NK-92 treated with Interleukin-12 subunit alpha and Interleukin-12 subunit beta, amount 100 ng/mL, for 24 hours (cell line): ENCODE measurements around the gene ERI3.

ENCODE experiments used
- DNase-seq: peaks from one replicate; lab custom pipeline; 2025; lab: John Stamatoyannopoulos, UW

The ERI3 gene

GRCh38 chr1:44348061-44348485 is 7.0 kb downstream of the ERI3 start:
- DNase-seq = no peak

GRCh38 chr1:44347280-44347679 is 7.8 kb downstream of the ERI3 start:
- no peak for DNase-seq

DNA sequence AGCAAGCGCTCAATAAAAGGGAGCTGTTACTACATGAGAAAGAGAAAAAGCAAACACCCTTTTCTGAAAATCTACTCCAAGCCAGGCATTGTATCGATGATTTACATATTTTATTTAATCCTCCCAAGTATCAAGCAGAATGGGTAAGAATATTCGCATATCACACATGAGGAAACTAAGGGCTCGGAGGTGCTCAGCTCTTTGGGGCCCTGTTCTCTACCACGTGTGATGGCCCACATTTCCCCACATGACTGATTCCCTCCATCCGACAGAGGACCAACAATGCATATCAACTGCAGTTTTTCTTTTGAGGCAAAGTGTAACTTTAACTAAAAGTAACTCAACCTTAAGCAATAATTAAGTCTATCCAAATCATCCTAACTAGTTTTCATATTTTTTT is 8.2 kb downstream of the ERI3 start:
- no peak for DNase-seq

- no peak for DNase-seq
Measured at GRCh38 chr1:44346184-44346583, 8.9 kb downstream of the ERI3 start.

DNA sequence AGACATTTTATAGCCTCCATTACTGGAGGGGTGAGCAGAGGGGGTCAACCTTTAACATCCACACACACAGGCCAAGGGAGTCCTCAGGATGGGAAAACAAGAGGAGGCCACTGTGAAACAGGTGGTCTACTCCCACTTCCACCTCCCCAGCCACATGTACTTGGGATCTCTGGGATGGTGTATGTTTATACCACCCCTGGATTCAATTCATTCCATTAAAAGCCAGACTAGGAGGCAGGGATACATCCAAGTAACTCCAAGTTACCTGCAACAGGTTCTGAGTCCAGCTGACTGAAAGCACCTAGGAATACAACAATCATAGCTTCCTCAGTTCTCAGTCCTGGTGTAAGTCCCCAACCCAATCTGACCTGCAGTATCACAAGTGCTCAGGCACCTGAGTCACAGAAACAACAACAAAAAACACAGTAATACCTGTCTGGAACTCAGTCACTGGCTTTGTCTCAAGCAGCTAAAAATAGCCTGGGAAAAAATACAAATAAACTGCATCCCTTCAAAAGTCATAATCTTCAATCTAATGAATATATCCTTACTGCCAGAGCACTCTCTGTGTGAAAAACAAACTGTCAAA is 9.8 kb downstream of the ERI3 start:
- DNase-seq = no peak

GRCh38 chr1:44339731-44340130 is 15.3 kb downstream of the ERI3 start:
- no peak for DNase-seq

GRCh38 chr1:44338136-44338535 is 16.9 kb downstream of the ERI3 start:
- no peak for DNase-seq

DNA sequence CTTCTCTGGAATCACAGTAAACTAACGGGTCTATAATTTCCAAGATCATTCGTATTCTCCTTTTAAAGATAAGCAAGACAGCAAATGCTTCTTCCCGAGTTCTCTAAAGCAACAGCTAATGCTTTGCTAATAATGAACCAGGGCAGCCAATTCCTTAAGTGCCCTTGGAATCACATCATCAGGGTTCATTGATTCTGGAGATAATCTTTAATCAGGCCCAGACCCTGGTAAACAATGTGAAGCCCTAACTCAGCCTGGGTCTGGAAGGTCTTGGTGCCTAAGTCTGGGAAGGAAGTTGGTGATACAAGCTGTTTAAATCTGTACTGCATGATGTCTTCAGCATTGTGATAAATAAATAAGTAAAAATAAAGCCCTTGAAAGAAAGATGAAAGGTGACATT is 18.4 kb downstream of the ERI3 start:
- no peak for DNase-seq

DNA sequence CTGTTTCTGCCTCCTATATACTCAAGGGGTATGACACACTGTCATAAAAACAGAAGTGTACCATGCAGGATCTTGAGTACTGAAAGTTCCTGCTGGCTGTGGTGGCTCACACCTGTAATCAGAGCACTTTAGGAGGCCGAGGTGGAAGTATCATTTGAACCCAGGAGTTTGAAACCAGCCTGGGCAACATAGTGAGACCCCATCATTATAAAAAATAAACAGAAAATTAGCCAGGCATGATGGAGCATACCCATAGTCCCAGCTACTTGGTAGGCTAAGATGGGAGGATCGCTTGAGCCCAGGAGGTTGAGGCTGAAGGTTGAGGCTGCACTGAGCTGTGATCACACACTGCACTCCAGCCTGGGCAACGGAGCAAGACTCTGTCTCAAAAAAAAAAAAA is 20.1 kb downstream of the ERI3 start:
- DNase-seq = no peak

GRCh38 chr1:44333376-44333775 is 21.7 kb downstream of the ERI3 start:
- no peak for DNase-seq

DNA sequence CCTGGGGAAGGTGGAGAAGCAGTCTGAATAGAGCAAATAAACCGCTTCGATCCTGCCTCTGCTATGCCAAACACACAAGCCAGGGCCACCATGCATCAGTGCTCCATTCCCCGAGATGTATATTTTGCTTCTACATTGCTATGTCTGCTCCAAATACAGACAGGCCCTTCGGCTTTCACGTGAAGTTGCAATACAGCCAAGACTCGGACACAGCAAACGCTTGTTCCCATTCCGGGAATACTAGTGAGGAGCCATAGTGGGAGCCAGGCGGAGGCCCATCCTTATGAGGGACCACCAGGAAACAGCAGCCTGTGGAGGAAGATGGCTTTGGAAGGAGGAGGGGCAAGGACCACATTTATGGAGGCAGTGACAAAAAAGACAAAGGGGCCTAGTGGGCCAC is 22.6 kb downstream of the ERI3 start:
- DNase-seq = no peak

GRCh38 chr1:44330935-44331334 is 24.1 kb downstream of the ERI3 start:
- no peak for DNase-seq

DNA sequence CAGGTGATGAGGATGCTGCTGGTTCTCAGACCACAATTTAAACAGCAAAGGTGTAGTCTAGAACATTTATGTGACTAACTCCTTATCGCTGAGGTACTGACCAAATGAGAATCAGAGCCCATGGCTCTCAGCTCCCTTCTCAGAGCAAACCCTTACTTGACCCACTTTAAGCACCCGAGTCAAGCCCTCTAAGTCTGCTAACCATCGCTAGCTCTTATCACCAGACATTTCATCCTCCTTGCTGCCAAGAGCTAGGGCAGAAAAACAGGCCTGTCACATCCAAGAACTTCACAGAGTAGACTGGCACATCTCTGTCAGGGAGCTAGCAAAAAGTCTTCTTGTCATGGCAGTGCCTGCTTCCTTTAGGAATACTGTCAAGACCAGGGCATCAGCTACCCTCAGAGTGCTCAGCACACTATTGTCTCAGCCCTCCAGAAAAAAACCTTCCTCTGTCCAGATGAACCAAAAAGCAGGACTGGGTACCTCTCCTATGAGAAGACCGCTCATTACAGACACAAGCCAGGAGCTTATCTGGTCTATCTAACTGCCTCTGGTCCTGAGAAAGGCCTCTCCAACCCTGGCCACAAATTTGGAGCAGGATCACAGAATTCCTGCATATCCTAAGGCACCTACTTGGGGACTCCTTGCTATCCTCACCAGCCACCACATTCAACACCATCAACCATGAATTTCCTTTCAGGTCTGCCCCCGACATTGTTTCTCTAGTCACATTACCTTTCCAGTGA is 26.2 kb downstream of the ERI3 start:
- no peak for DNase-seq

DNA sequence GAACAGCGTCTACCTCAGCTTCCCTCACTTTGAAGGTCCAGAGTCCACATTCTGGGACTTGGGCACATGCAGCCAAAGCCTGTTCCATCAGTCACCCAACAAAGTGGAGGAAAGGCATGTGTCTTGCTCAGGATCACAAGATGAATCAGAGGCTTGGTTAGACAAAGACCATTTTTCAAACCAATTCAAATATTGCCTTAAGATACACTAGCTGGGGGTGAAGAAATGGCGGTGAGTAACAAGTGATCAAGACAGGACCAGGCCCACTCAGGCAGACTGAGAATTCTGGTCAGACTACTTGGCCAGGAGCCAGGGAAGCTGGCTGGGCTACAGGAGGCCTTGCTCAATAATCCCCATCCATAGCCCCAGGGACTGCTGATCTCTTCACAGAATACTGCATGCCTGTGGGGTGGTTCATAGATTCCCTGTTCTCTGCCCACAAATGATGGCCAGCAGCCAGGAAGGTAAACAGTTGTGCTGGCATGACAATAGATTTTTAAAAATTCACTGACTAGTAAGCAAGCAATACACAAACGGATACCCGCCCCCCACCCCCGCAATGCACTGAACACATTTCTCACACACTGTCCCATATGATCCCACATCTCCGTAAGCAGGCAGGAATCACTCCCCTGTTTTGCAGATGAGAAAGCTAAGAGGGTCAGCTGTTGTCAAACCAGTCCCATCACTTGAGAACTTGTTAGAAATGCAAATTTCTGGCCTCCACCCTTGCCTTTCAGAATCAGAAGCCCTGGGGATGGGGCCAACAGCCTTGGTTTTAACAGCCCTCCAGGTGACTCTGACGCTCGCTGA is 27.2 kb downstream of the ERI3 start:
- no peak for DNase-seq

- no peak for DNase-seq
Measured at GRCh38 chr1:44326821-44327465, 28.1 kb downstream of the ERI3 start.

DNA sequence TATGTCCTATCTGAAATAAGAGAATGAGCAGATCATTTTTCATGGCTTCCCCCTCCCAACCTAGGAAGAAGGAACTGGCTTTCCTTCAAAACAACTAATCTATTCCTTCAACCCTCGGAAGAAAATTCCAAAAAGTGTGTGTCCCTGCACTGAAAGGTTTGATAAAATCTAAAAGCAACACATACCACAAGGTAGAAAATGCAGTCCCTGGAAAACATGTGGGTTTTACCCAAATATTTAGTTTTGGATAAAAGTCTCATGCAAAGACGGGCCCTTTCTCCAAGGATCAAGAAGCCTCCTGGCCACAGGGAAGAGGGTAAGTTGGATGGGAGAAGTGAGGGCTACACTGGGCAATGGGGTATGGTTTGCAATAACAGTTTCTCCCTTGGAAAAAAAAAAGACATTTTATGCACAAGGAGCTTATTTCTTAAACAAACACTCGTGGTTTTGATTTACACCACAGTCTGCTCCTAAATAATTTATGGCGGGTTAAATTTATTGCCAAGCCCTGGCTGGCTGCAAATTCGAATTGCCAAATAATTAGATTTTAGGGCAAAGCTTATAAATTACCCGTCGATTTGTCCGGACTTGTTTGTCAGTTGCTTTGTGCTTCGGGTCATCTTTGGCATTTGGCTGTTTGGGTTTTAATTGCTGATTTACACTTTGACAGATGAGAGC is 28.9 kb downstream of the ERI3 start:
- DNase-seq = no peak

DNA sequence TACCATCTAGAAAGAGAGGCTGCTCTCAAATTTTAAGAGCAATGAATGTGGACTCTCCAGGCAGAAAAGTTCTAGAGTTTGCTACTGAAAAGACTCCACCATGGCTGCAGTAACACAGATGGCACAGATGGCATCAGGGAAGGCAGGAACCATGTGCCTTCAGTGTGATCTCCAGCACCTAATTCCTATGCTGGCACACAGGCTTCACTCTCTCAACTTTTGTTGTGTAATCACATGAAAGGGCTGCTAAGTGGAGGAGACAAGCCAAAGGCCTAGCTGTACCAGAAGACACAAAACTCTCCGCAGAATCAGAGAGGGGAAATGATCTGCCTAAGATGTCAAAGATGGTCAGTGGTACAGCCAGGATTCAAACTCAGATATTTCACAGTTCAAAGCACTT is 31.1 kb downstream of the ERI3 start:
- DNase-seq = no peak

- no peak for DNase-seq
Measured at GRCh38 chr1:44322367-44322766, 32.7 kb downstream of the ERI3 start.

- DNase-seq = no peak
Measured at GRCh38 chr1:44321466-44321865, 33.6 kb downstream of the ERI3 start.

DNA sequence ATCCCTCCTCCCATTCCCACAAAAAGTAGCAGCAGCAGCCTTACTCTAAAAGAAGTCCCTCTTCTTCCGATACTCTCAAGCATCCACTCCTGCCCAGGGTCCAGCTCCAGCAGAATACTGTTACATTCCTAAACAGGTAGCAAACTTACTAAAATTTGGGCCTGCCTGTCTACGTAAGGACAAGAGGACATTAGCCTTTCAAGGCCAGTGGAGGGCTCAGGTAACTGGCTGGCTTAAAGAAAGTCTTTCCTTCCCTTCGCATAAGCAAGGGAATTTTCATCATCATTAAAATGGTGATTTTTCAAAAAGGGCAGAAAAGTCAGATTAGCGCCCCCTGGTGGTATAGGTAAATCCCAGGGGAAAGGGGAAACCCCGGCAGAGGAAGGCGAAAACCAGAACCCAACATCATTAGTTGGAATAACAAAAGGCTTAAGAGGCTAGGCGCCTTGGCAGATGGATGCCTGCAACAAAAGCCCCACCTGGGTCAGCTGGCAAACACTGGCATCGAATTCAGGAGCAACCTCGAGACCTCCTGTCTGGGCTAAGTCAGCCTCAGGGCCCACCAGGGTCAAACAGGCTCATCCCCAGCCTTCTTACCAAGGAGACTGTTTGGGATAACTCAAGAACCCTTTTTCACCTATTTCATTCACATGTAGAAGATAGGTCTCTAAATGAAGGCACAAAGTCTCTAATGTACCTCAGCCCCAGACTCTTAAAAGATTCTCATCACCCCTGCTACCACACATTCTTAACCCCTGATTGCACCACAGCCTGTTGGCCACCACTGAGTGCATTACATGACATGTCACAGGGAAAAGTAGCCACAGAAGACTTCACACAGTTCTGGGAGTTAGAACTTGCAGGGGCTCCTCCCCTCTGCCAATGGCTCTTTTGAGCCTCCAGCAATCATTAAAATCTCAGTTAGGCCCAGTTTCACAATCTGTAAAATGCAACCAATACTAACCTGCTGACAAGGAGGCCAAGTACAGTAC is 36.7 kb downstream of the ERI3 start:
- peak; percentile 5 for DNase-seq

GRCh38 chr1:44316231-44316759 is 38.8 kb downstream of the ERI3 start:
- DNase-seq = no peak
